DMS153 (cell line): Measurements from ENCODE around the gene TMEM205.
A peak's percentile ranks its signal among the peaks of the same experiment; 100 is the strongest.
"Not testable (repeated sequence)": the region's sequence is repeated elsewhere in the genome, so short reads cannot be mapped to it uniquely, and the experiment has no call there.

Source experiments
- DNase-seq: peaks from one replicate; lab custom pipeline; 2025; lab: John Stamatoyannopoulos, UW

Gene TMEM205

DNA sequence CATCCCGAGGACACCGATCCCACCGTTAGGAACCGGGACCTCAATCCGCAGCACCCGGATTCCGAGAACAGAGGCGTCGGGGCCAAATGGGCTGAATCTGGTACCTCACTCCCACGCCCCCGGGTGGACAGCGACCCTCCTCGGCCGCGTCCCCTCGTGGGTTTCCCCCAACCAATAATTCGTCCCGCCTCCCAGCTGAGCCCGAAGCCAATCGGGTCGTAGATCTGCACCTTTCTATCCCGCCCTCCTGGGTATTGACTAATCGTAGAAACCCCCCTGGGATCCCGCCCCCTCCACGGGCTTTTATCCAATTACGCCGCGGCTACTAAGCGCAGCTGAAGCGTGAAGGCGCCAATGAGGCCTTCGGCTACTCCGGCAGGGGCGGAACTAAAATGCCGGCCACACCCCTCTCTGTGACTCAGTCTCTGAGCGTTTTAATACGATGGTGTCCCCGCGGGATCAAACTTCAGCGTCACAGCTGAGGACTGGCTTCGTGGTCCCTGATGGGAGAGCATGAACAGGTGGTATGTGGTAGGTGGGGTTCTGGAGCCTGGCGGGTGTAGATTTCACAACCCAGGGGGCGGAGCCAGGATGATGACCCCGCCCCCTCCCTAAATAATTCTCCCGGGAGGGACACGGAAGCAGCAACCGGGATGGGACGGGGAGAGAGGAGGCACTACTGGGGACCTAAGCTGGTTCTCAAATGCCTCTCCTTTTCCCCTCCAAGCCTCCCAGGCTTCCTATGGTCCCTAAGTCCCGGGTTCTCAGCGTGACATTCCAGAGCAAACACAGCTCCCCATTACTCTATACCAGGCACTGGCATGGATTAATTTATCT, at the start of gene TMEM205, which contains the start of gene CCDC159:
TSS of gene TMEM205 (minus strand) at position 165 of the 837 bp plus-strand sequence. CDS start 649 bp downstream, outside the sequence.
TSS of gene CCDC159 (plus strand) at position 416 of the 837 bp plus-strand sequence. CDS start at position 504, 88 bp downstream.
- DNase-seq = peak; percentile 98

- DNase-seq = no peak
Measured at GRCh38 chr19:11390933-11391680, 45.0 kb upstream of the TMEM205 start.

DNA sequence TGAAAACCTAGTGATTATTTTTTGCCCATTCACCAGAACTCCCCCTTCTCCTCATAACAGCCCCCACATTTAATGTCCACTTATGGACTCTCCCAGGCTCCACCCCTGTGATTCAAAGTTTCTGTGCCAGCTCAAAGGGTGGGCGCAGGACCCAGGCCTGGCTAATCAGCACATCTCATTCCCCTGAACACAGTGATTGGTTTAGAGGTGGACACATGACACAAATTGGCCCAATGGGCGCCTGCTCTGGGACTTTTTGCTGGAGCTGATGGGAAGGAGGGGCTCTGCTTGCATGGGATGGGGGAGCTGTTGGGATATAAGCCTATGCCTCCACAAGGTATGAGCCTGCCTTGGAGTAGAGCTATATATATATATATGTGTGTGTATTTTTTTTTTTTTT, 44.3 kb upstream of the TMEM205 start:
- no peak for DNase-seq

DNA sequence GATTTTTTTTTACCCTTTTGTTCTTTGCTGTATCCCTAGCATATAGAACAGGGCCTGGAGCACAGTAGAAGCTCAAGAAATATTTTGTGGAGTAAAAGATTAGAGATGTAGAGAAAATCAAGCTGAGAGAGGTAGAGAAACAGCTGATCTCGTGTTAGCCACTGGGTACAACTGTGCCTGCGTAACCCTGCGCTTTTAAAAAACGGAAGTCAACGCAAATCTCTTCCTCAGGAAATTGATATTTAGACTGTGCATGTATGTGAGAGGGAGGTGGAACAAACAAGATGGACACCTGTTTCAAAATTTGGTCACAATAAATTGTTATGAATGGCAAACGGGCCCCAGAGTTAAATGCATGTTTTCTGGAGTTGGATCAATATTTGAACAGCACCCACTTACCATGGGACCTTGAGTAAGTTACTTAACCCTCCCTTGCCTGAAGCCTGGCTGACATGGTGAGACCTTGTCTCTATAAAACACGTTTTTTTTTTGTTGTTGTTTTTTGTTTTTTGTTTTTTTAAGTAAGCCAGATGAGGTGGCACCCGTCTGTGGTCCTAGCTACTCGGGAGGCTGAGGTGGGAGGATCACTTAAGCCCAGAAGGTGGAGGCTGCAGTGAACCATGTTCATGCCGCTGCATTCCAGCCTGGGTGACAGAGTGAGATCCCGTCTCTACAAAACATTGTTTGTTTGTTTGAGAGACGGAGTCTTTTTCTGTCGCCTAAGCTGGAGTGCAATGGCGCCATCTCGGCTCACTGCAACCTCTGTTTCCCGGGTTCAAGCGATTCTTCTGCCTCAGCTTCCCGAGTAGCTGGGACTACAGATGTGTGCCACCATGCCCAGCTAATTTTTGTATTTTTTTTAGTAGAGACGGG, 41.3 kb upstream of the TMEM205 start:
- peak; percentile 15 for DNase-seq

DNA sequence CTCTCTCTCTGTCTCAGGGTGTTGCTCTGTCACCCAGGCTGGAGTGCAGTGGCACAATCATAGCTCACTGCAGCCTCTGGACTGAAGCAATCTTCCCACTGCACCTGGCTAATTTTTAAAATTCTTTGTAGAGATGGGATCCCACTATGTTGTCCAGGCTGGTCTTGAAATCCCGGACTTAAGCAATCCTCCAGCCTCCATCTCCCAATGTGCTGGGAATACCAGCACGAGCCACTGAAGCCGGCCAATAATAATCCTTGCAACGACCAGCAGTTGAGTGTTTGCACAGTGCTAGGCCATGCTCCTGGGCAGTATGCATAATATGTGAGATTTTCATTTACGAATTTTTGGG, 38.7 kb upstream of the TMEM205 start:
- no peak for DNase-seq

DNA sequence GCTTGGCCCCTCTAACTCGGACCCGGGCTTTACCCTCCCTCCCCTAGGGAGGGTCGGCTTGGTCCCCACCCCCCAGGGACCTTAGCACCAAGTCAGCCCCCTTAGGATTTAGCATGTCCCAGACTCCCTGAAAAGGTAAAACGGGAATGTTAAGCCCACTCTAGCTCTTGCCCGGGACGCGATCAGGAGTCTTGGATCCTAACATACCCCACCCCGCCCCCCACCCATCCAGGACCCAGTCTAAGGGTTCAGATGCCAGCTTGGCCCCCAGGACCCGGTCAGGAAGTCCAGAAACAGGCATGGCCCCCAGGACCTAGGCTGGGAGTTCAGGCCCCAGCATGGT, 37.6 kb upstream of the TMEM205 start:
- no peak for DNase-seq

DNA sequence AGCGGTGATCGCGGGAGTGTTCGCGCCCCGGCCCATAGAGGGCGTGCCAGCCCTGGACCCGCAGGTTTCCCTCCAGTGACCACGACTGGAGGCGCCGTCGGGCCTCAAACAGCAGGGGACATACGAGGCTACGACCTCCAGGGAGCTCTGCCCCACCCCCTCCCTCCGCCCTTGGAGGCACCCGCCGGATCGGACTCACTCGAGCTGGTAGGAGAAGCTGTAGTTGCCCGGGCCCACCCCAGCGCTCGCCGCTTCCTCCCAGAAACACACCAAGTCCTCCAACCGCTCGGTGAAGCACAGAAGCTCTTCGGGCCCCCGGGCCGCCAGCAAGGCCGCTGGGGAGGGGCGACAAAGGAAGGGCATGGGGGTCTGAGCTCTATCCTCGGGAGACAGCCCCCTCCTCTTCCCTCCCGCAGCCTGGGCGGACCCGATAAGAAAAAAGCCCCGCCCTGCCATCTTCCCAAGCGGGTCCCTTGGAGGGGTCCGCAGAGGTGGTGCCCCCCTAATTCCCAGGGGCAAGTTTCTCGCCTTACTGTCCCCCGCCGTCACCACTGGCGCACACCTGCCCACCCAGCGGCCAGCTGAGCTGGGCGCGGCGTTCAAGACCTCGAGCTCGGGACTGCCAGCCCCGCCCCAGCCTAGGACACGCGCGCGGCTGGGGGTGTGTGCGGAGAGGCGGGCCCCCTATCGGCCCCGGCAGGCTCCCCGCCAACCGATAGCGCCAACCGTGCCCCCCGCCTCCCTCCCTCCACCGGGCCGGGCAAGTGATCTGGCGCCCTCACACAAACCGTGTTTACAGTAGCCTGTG, 37.0 kb upstream of the TMEM205 start:
- DNase-seq = peak; percentile 44

GRCh38 chr19:11380653-11381537, 34.8 kb upstream of the TMEM205 start:
- DNase-seq = peak; percentile 98

DNA sequence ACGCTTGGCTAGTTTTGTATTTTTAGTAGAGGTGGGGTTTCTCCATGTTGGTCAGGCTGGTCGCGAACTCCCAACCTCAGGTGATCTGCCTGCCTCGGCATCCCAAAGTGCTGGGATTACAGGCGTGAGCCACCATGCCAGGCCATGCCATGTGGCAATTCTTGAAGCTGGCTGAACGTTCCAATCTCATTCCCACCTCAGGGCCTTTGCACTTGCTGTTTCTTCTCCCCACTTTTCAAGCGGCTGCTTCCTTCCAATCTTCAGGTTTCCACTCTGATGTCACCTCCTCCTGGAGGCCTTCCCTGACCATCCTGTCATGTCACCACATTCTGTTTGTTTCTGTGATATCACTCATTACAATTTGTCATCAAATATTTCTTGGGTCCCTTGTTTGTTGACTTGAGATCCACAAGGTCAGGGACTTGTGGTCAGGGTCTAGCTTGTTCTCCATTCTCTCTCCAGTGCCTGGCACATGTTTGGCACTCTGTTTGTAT, 33.8 kb upstream of the TMEM205 start:
- DNase-seq = no peak

DNA sequence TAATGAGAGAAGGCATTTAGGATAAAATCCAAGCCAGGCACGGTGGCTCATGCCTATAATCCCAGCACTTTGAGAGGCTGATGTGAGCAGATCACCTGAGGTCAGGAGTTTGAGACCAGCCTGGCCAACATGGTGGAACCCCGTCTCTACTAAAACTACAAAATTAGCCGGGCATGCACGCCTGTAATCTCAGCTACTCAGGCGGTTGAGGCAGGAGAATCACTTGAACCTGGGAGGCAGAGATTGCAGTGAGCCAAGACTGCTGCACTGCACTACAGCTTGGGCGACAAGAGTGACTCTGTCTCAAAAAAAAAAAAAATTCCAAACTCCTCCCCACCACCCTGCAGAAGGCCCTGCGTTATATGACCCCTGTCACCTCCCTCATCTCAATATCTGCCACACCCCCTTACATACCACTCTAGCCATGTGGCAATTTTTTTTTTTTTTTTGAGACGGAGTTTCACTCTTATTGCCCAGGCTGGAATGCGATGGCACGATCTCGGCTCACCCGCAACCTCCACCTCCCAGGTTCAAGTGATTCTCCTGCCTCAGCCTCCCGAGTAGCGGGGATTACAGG, 33.3 kb upstream of the TMEM205 start:
- DNase-seq = not testable (repeated sequence)

DNA sequence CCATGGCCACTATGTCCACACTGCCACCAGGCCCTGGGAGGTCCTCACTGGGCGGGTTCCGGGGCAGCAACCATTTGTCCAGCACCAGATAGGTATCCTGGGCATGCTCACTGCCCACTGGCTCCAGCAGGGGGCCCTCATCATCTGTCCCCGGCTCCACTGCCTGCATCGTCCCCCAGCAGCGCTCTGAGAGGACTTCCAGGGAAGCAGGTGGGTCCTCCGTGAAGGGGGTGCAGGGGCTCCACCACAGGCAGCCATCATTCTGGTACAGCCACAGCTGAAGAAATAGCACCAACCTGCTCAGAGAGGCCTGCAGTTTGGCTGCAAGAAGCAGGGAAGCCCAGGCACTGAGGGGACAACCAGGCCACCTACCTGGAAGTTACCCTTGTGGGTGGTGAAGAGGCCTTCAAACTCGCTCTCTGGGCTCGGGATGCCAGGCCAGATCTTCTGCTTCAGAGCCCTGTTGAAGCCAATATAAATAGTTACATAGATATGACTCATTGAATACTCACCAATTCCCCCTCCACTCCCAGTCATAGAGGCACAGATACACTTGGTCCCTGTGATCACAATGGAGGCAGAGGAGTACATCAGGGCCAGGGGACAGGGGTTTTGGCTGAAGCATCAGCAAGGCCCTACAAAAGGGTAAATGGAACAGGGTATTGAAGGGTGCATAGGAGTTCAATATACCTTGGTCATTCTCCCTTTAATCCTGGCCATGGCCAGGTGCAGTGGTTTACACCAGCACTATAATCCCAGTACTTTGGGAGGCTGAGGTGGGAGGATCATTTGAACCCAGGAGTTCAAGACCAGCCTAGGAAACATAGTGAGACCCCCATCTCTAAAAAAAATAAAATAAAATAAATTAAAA, 32.5 kb upstream of the TMEM205 start:
- no peak for DNase-seq

GRCh38 chr19:11377756-11378155, 31.7 kb upstream of the TMEM205 start:
- DNase-seq = no peak

GRCh38 chr19:11377237-11377636, 31.2 kb upstream of the TMEM205 start:
- no peak for DNase-seq

- DNase-seq = peak; percentile 60
Measured at GRCh38 chr19:11375143-11375948, 29.3 kb upstream of the TMEM205 start.

DNA sequence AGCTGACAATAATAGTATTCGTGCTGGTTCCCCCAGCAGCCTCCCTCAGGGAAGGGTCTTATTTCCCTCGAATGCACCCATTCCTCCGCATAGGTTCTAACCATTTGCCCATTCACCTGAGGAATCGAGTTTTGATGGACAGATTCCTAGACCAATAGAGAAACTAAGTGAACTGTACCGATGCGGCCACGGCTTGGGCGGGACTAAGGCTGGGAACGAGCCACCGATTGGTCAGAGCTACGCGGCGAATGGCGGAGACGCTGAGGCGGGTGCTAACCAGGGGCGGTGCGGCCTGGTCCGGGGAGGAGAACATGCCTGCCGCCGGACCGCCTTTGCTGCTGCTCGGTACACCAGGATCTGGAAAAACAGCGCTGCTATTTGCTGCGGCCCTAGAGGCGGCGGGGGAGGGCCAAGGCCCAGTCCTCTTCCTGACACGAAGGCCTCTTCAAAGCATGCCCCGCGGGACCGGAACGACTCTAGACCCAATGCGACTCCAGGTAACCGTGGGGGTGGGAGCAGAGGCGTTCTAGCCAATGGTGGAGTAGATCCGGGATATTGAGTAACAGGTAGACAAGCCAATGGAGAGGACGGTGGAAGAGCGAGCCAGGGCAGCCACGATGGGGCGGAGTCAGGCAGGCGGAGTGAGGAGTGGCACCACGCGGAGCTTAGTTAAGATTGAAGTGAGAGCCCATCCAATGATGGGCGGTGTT, 28.5 kb upstream of the TMEM205 start, which contains the start of gene SWSAP1:
TSS of gene SWSAP1 (plus strand) at position 234 of the 710 bp plus-strand sequence. CDS start at position 249, 15 bp downstream.
- peak; percentile 99 for DNase-seq

DNA sequence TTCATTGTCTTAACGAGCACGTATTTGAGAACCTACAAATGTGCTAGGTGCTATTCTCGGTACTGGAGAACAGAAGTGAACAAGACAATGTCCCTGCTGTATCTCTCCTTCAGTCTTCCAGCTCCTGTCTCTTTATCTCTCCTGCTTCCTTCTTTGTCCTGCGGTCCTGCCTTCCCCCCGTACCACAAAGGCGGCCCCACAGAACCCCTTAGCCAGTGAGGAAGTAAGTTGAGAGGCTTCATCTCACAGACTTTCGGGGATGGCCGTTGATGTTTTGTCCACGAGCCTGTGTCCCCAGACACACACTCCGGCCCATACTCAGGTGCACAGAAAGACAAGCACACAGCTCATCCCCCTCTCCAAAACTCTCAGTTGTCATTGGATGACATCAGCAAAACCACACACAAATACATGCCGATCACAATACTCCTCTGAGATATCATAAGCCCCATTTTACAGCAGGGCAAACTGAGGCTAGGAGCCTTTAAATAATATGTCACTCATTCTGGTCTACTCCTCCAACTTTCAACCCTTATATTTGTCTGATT, 27.9 kb upstream of the TMEM205 start:
- no peak for DNase-seq
